HL-60 (cell line): ENCODE data around the gene POMT1.
A peak's percentile ranks its signal among the peaks of the same experiment; 100 is the strongest.

Experiments
- DNase-seq, 2 experiments: peaks; one replicate each; pipeline ENCODE4 v3.0.0-alpha.2; 2010 to 2020; ENCODE audit warnings: low read depth in 1 of 2, low spot score in 1 of 2
- H3K27ac ChIP-seq: fragments of 250-450 bp; sonication (Bioruptor Pico); replicated peaks from 2 replicates; pipeline ENCODE4 v1.5.1; 2020; ENCODE audit warnings: mild to moderate bottlenecking, moderate library complexity
- H3K27me3 ChIP-seq: fragments of 250-450 bp; sonication (Bioruptor Pico); 2 replicates; pipeline ENCODE4 v1.5.1; 2021; ENCODE audit warnings: mild to moderate bottlenecking, moderate library complexity; ENCODE audit not compliant: insufficient read depth, poor library complexity, severe bottlenecking
- H3K4me3 ChIP-seq: replicated peaks from 2 replicates; pipeline ENCODE4 v1.5.1; 2011; ENCODE audit warnings: mild to moderate bottlenecking, control low read depth, low read length; ENCODE audit not compliant: insufficient read depth
- CTCF ChIP-seq: IDR thresholded peaks from one replicate; pipeline ENCODE4 v1.5.1; 2011; ENCODE audit warnings: low read length, control low read depth, inconsistent platforms; ENCODE audit not compliant: insufficient read depth
- GABPA ChIP-seq: IDR thresholded peaks from 2 replicates; pipeline ENCODE4 v1.6.1; 2012; ENCODE audit warnings: low read depth
- POLR2AphosphoS5 ChIP-seq: IDR thresholded peaks from 2 replicates; pipeline ENCODE4 v1.6.1; 2012; ENCODE audit warnings: low read depth
- REST ChIP-seq: IDR thresholded peaks from 2 replicates; pipeline ENCODE4 v1.6.1; 2012; ENCODE audit warnings: low read depth; ENCODE audit not compliant: insufficient replicate concordance
- SPI1 ChIP-seq: IDR thresholded peaks from 2 replicates; pipeline ENCODE4 v1.6.1; 2012; ENCODE audit warnings: low read depth, mild to moderate bottlenecking, borderline replicate concordance

POMT1 gene

GRCh38 chr9:131499254-131499767, 3.4 kb upstream of the POMT1 start:
- H3K4me3 ChIP-seq: no peak overlapping the region
- H3K27ac ChIP-seq: no peak overlapping the region
- H3K27me3 ChIP-seq: no peaks in the 10 kb centered on the region
- no peak for DNase-seq
- TF ChIP-seq SPI1: no peak
- no peak for TF ChIP-seq GABPA
- no peak for TF ChIP-seq POLR2AphosphoS5
- no peak for TF ChIP-seq CTCF
- TF ChIP-seq REST: no peak

GRCh38 chr9:131500377-131500776, 2.3 kb upstream of the POMT1 start:
- no peak overlapping the region for H3K4me3 ChIP-seq
- no peaks in the 10 kb centered on the region for H3K27me3 ChIP-seq
- TF ChIP-seq CTCF (no peak), POLR2AphosphoS5 (no peak; the same call in 1 of the 2 replicates)
- DNase-seq: peak in 1 of 2 experiments; percentile 28
- no peak overlapping the region; the same call in 1 of the 2 replicates for H3K27ac ChIP-seq

- H3K27me3 ChIP-seq: no peaks in the 10 kb centered on the region
- TF ChIP-seq CTCF: no peak
- peak; percentile 64 for TF ChIP-seq POLR2AphosphoS5
- DNase-seq: peak; percentile 61 to 69
- no peak overlapping the region; the same call in none of the 2 replicates for H3K27ac ChIP-seq
- no peak overlapping the region for H3K4me3 ChIP-seq
These were observed 1.7 kb upstream of the POMT1 start for GRCh38 chr9:131500939-131501541.

- Histone ChIP-seq H3K4me3 (peak overlapping the region; percentile 84), H3K27ac (no peak overlapping the region), H3K27me3 (no peaks in the 10 kb centered on the region)
- DNase-seq: peak in 1 of 2 experiments; percentile 51
- TF ChIP-seq GABPA (no peak), POLR2AphosphoS5 (no peak), CTCF (no peak), REST (no peak), SPI1 (no peak)
These were observed 1.1 kb downstream of the POMT1 start for GRCh38 chr9:131503626-131504465.
